Measurements from ENCODE around the gene TMX1.

Gene TMX1

DNA sequence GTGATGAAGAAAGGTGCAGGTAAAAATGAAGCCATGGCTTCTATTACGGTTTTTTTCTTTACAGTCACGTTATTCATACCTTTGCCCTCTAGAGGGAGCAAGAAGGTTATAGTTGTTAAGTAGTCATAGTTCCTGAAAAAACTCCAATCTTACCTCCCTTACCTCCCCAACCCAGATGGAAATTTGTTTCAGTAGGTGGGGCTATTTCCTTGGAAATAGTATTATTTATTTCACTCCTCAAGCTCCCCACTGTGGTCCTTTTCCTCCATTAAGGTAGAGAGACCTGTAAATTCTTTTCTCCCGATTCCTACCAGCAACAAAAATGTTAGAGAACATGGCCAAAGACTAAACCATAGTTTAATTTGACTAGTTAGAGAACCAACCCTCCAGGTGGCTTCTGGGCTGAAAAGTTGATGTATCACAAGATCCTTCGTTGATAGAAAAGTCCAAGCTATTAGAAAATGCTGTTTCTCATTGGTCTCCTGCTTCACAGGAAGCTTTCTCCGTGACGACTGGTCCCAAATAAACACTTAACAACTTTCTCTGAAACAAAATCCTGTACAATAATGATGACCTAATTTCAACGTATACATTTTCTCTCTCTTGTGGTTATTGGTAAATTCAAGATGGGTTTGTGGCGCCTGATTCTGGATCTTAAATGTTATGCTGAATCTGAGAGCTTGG is 43.5 kb downstream of the TMX1 start:
- H3K27me3 ChIP-seq, result no peaks in the 10 kb centered on the region
- TF ChIP-seq, protein P1, sequence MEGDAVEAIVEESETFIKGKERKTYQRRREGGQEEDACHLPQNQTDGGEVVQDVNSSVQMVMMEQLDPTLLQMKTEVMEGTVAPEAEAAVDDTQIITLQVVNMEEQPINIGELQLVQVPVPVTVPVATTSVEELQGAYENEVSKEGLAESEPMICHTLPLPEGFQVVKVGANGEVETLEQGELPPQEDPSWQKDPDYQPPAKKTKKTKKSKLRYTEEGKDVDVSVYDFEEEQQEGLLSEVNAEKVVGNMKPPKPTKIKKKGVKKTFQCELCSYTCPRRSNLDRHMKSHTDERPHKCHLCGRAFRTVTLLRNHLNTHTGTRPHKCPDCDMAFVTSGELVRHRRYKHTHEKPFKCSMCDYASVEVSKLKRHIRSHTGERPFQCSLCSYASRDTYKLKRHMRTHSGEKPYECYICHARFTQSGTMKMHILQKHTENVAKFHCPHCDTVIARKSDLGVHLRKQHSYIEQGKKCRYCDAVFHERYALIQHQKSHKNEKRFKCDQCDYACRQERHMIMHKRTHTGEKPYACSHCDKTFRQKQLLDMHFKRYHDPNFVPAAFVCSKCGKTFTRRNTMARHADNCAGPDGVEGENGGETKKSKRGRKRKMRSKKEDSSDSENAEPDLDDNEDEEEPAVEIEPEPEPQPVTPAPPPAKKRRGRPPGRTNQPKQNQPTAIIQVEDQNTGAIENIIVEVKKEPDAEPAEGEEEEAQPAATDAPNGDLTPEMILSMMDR (IDR thresholded peaks at IDR 0.05; ENCODE audit: low read depth, low read length), result peak; percentile 83
- peak; percentile 17 for DNase-seq
- H3K36me3 ChIP-seq, result no peaks in the 10 kb centered on the region
- no peaks in the 10 kb centered on the region for H3K9me3 ChIP-seq
- no peak overlapping the region for H3K4me3 ChIP-seq (ENCODE audit: low read depth, low read length)
- no peaks in the 10 kb centered on the region for H3K4me1 ChIP-seq

DNA sequence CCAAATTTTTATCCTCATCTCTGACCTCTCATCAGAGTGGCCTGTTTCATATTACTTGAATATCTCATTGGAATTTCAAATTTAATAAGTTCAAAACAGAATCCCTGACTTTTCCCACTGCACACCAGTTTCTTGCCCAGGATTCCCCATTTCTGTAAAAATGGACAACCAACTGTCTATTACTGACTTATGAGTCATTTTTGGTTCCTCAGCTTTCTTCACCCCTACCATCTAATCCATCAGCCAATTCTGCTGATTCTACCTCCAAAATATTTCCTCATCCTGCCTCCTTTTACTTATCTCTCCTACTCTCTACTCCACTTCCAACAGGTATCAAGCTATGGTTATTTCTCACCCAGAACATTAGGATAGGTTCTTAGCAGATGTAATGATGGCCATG is 44.2 kb downstream of the TMX1 start:
- Histone ChIP-seq H3K36me3 (no peaks in the 10 kb centered on the region), H3K4me1 (no peaks in the 10 kb centered on the region), H3K9me3 (no peaks in the 10 kb centered on the region), H3K27me3 (no peaks in the 10 kb centered on the region), H3K4me3 (ENCODE audit: low read depth, low read length) (no peak overlapping the region)
- TF ChIP-seq, protein P1 (IDR thresholded peaks at IDR 0.05; ENCODE audit: low read depth, low read length), result no peak
- no peak for DNase-seq

DNA sequence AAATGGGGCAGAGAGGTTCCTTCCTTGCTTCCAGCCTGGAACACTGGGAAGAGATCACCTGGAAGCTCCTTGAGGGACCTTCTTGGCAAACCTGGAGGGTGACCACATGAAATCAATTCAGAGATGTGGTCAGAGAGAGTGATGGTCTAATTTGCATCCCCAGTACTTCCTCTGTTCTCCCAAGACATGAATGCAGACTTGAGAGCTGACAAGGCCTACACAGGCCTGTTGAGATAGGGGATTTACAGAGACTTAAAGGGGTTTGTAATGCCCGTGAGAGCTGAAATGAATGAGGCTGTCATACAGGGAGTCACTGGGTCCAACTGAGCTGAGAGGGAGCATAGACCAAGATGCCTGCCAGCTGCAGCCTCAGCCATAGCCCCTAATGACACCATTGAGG is 45.1 kb downstream of the TMX1 start:
- no peak overlapping the region for H3K4me3 ChIP-seq (ENCODE audit: low read depth, low read length)
- TF ChIP-seq, protein P1 (IDR thresholded peaks at IDR 0.05; ENCODE audit: low read depth, low read length), result no peak
- no peaks in the 10 kb centered on the region for H3K9me3 ChIP-seq
- DNase-seq, result no peak
- no peaks in the 10 kb centered on the region for H3K4me1 ChIP-seq
- H3K36me3 ChIP-seq, result no peaks in the 10 kb centered on the region
- no peaks in the 10 kb centered on the region for H3K27me3 ChIP-seq

DNA sequence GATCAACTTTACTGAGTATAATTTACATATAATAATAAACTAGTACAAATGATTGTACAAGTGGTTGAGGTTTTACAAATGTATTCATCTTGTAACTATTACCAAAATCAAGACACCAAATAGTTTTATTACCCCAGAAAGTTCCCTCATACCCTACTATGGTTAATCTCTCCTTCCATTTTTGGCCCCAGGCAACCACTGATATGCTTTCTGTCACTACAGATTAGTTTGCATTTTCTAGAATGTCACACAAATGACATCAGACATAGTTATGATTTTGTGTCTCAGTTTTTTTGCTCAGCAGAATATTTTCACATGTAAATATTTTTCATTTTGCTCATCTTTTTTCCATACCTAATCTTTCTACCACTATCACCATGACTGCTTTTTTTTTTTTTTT is 49.1 kb downstream of the TMX1 start:
- Histone ChIP-seq H3K27me3 (no peaks in the 10 kb centered on the region), H3K9me3 (no peaks in the 10 kb centered on the region), H3K36me3 (no peaks in the 10 kb centered on the region), H3K4me1 (no peaks in the 10 kb centered on the region; the same call in none of the 2 replicates), H3K4me3 (ENCODE audit: low read depth, low read length) (no peak overlapping the region)
- TF ChIP-seq, protein P1 (IDR thresholded peaks at IDR 0.05; ENCODE audit: low read depth, low read length), result no peak
- DNase-seq, result no peak

DNA sequence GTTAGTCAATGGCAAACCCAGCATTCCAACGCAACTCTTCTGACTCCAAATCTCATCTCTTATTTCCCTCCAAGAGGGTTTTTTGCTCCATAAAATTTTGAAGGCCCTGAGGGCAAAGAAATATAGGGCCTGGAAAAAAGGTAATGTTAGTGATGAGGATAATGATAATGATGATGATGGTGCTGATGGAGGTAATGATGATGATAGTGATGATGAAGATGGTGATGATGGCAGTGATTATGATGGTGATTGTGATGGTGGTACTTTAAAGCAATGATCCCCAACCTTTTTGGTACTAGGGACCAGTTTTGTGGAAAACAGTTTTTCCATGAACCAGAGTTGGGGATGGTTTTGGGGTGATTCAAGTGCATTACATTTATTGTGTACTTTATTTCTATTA is 50.1 kb downstream of the TMX1 start:
- no peaks in the 10 kb centered on the region for H3K27me3 ChIP-seq
- H3K4me3 ChIP-seq (ENCODE audit: low read depth, low read length), result no peak overlapping the region
- H3K36me3 ChIP-seq, result no peaks in the 10 kb centered on the region
- TF ChIP-seq, protein P1 (IDR thresholded peaks at IDR 0.05; ENCODE audit: low read depth, low read length), result no peak
- H3K4me1 ChIP-seq, result peaks cover 4% of the 10 kb centered on the region
- H3K9me3 ChIP-seq, result no peaks in the 10 kb centered on the region
- no peak for DNase-seq

DNA sequence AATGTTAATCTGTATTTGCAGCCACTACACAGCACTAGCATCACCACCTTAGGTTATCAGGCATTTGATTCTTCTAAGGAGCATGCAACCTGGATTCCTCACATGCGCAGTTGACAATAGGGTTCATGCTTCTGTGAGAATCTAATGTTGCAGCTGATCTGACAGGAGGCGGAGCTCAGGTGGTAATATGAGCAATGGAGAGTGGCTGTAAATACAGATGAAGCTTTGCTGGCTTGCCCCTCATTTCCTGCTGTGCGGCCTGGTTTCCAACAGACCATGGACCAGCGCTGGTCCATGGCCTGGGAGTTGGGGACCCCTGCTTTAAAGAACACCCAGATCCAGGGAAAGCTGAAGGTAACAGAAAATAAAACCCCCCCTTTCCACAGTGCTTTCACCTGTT is 51.0 kb downstream of the TMX1 start:
- no peaks in the 10 kb centered on the region for H3K9me3 ChIP-seq
- H3K27me3 ChIP-seq, result no peaks in the 10 kb centered on the region
- DNase-seq, result no peak
- TF ChIP-seq, protein P1 (IDR thresholded peaks at IDR 0.05; ENCODE audit: low read depth, low read length), result no peak
- no peaks in the 10 kb centered on the region for H3K36me3 ChIP-seq
- H3K4me3 ChIP-seq (ENCODE audit: low read depth, low read length), result no peak overlapping the region
- H3K4me1 ChIP-seq, result peaks cover 4% of the 10 kb centered on the region

Measured in BE2C (cell line).